Fibroblast of pulmonary artery (primary cell): ENCODE results near the gene ASTN2.
A peak's percentile ranks its signal among the peaks of the same experiment; 100 is the strongest.

Experiments
- DNase-seq: peaks from one replicate; pipeline ENCODE4 v3.0.0-alpha.2; 2010; ENCODE audit warnings: low read depth
- H3K4me3 ChIP-seq: replicated peaks from 2 replicates; pipeline ENCODE4 v1.5.1; 2011; ENCODE audit warnings: low read depth, mild to moderate bottlenecking, control low read depth, low read length, moderate library complexity
- CTCF ChIP-seq: IDR thresholded peaks from 2 replicates; pipeline ENCODE4 v1.5.1; 2011; ENCODE audit warnings: mild to moderate bottlenecking, control low read depth, low read length, inconsistent platforms; ENCODE audit errors: missing control alignments

The ASTN2 gene

DNA sequence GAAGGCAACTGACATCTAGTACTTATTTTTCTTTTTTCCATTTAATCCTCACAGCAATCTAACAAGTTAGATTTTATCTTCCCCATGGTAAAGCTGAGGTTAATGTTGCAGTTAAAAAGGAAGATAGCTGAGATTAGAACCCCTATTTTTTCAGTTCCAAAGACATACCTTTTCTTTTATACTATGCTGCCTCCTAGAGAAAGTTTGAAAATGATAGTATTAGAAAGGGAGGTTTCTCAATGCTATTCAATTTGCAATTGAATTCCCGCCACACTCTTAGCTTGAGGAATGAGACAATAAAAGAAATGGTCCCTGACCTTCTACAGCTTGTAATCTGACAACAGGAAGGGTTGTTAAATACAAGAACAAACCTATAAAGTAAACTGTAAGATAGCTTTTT lies 923.6 kb downstream of the ASTN2 start:
- no peak overlapping the region for H3K4me3 ChIP-seq
- TF ChIP-seq CTCF, result no peak
- peak; percentile 33 for DNase-seq

DNA sequence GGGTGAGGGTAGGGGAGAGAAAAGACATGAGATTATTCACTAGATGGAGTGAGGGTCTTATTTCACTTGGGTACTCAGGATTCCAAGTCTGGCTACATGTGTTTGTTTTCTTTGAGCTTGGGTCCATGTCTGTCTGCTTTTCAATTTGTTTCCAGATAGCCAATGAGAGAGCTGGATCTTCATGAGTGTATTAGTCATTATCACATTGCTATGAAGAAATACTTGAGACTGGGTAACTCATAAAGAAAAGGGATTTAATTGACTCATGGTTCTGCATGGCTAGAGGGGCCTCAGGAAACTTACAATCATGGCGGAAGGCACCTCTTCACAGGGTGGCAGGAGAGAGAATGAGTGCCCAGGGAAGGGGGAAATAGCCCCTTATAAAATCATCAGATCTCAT lies 924.5 kb downstream of the ASTN2 start:
- no peak for TF ChIP-seq CTCF
- H3K4me3 ChIP-seq, result no peak overlapping the region
- DNase-seq, result peak; percentile 39

- DNase-seq, result no peak
- TF ChIP-seq CTCF, result no peak
- no peak overlapping the region for H3K4me3 ChIP-seq
Observed at GRCh38 chr9:116488373-116488772, 926.5 kb downstream of the ASTN2 start.

GRCh38 chr9:116484492-116485061 lies 930.3 kb downstream of the ASTN2 start:
- no peak overlapping the region for H3K4me3 ChIP-seq
- DNase-seq, result no peak
- no peak for TF ChIP-seq CTCF

GRCh38 chr9:116483622-116484491 lies 931.0 kb downstream of the ASTN2 start:
- no peak overlapping the region for H3K4me3 ChIP-seq
- TF ChIP-seq CTCF, result no peak
- DNase-seq, result no peak

DNA sequence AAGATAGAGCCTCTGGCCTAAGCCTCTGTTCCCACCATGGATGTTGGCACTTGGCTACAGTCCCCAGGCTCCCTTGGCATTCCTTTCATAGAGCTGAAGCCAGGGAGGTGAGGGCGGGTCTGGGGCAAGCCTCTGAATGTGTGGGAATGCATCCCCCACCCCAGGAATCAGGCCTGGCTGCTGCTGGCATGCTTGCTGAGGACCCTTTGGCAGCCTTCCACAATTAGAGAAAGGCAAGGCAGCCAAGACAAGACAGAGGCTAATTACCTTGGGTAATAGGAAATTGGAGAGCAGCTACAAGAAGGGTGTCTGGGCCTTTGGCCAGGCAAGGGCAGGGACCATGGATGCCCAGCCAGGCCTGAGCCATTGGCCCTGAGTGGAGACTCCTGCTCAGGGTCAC lies 932.1 kb downstream of the ASTN2 start:
- TF ChIP-seq CTCF, result no peak
- no peak for DNase-seq
- no peak overlapping the region for H3K4me3 ChIP-seq
